ENCODE results near the gene TREX2. TPM values are rescaled to one million over a fixed set of nuclear protein-coding genes. Genes with fewer than 3 reads are reported as not detected.

TREX2 gene
- total RNA-seq, 1 experiment from 2014 or later, result 1.1 TPM

- Histone ChIP-seq H3K18ac (ENCODE audit: insufficient read length, low read depth, low read length) (no peak overlapping the region), H3K23me2 (ENCODE audit: insufficient read length, low read depth, low read length, poor library complexity, severe bottlenecking) (no peaks in the 10 kb centered on the region), H3K27me3 (ENCODE audit: insufficient read depth, low read length) (peaks cover 3% of the 10 kb centered on the region), H3K9me3 (ENCODE audit: control insufficient read depth, low read depth, low read length) (peaks cover 21% of the 10 kb centered on the region), H2BK12ac (ENCODE audit: insufficient read length, low read depth, low read length) (no peak overlapping the region), H3K27ac (ENCODE audit: insufficient read length, low read depth, low read length) (no peak overlapping the region), H2BK120ac (ENCODE audit: low read depth, low read length, poor library complexity, severe bottlenecking) (no peak overlapping the region), H3K14ac (ENCODE audit: insufficient read depth, low read length) (no peak overlapping the region), H3K4me2 (ENCODE audit: insufficient read depth, insufficient read length, low read length) (no peak overlapping the region), H4K20me1 (ENCODE audit: control insufficient read depth, insufficient read depth, insufficient read length) (no peaks in the 10 kb centered on the region), H2BK20ac (ENCODE audit: low read depth, low read length, poor library complexity, severe bottlenecking) (no peak overlapping the region), H2BK15ac (ENCODE audit: low read depth, low read length) (no peak overlapping the region), H4K91ac (ENCODE audit: insufficient read length, low read depth, low read length) (no peak overlapping the region), H3K79me2 (ENCODE audit: insufficient read depth, low read length) (no peaks in the 10 kb centered on the region), H3K56ac (ENCODE audit: insufficient read length, low read depth, low read length) (no peak overlapping the region), H2AFZ (ENCODE audit: low read length) (no peak overlapping the region), H3K9ac (ENCODE audit: extremely low read depth, insufficient read length, low read length) (no peak overlapping the region), H3K4ac (ENCODE audit: low read depth, low read length) (no peak overlapping the region), H3T11ph (ENCODE audit: low read length) (no peak overlapping the region), H3K4me1 (ENCODE audit: insufficient read depth, low read length) (no peaks in the 10 kb centered on the region; the same call in 1 of the 2 replicates), H3K23ac (ENCODE audit: insufficient read length, low read depth, low read length) (no peak overlapping the region), H4K5ac (ENCODE audit: insufficient read length, low read depth, low read length) (no peak overlapping the region), H2BK5ac (ENCODE audit: insufficient read length, low read length) (no peak overlapping the region), H4K8ac (replicated peaks; ENCODE audit: insufficient read length, low read depth, low read length) (no peak overlapping the region), H3K79me1 (ENCODE audit: insufficient read depth, low read depth, low read length, poor library complexity, severe bottlenecking) (no peaks in the 10 kb centered on the region), H2AK5ac (ENCODE audit: insufficient read length, low read length) (no peak overlapping the region)
- no peak overlapping the region for H3K27ac Mint-ChIP-seq
- peaks cover 2% of the 10 kb centered on the region in 2 experiments; a peak in 3 of 4 replicates for H3K4me1 Mint-ChIP-seq
- no CpG with 5 or more reads among the region's 11 CpGs for WGBS (ENCODE audit: extremely low coverage, insufficient read length, low lambda C conversion rate)
- no peak for DNase-seq
- H3K27me3 Mint-ChIP-seq (ENCODE audit: low read depth), result peaks cover 31% of the 10 kb centered on the region
- TF ChIP-seq CTCF (conservative IDR thresholded peaks at IDR 0.05), result no peak
- no peak overlapping the region for H3K4me3 Mint-ChIP-seq
- peaks cover 0 to 5% (median 3%) of the 10 kb centered on the region in 3 experiments; a peak in 3 of 7 replicates for H3K36me3 Mint-ChIP-seq (ENCODE audit: insufficient read depth in 1 of 3, low read depth in 3 of 3)
- peaks cover 34 to 52% of the 10 kb centered on the region in 2 experiments for H3K9me3 Mint-ChIP-seq
These were observed 31.6 kb upstream of the TREX2 start for GRCh38 chrX:153477364-153477857.

Data from H9 (cell line).